Stomach (tissue), 4 donors: ENCODE measurements around the gene EFCC1.

Source experiments
- EP300 ChIP-seq: sonication (generic); formaldehyde crosslinking; IDR thresholded peaks from one replicate; pipeline ENCODE4 v1.6.1; 2017; ENCODE audit warnings: antibody characterized with exemption
- POLR2A ChIP-seq, 4 donors: fragments of 450-650 bp; IDR thresholded peaks; one replicate each; pipeline ENCODE4 v1.6.1; 2016; ENCODE audit warnings: antibody characterized with exemption in 4 of 4, control low read depth in 2 of 4, mild to moderate bottlenecking in 1 of 4, moderate library complexity in 1 of 4
- TF ChIP-seq, protein P1 (sequence below), 7 experiments: fragments of 450-650 bp in 4 of 7; fragments of 200-600 bp in 3 of 7; sonication (generic) in 3 of 7; IDR thresholded peaks; one replicate each; pipeline ENCODE4 v1.5.1; 2016 to 2019; ENCODE audit warnings: antibody characterized with exemption in 7 of 7, control low read depth in 2 of 7, mild to moderate bottlenecking in 1 of 7

DNA sequence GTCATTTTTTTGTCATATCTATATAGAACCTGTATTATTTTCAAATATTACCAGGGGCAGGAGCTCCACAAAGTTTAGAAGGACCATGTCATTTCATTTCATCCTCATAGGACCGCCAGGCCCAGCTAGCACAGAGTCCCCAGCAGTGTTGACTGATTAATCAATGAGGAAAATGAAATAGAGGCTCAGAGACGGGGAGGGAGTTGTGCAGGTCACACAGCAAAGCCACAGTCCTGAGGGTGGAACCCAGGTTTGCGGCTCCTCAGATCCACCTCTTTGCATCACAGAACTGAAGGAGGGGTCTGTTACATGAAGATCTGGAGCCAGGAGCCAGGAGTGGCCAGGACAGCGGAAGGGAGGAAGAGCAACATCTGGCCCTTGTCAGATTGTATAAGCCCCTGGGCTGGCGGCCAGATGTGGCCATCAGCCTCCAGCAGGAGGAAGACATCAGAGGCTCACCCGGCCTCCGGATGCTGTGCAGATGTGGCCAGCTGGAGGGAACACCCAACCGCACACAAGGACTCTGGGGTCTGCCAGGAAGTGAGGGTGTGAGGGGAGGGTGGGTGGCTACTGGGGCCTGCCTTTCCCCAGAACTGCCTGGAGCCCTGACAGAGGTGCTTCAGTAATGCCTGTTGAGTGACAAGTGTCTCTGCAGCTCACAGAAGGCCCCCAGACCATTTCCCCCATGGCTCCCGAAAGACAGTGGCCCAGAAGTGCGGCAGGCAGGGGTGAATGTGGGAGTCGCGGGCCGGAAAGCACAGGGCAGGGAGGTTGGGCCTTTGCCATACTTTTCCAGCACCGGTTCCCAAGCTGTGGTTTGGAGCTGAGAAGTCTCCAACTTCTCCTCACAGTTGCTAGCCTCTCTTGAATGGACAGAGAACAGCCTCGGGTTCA, 21.3 kb downstream of the EFCC1 start:
- TF ChIP-seq, protein P1, sequence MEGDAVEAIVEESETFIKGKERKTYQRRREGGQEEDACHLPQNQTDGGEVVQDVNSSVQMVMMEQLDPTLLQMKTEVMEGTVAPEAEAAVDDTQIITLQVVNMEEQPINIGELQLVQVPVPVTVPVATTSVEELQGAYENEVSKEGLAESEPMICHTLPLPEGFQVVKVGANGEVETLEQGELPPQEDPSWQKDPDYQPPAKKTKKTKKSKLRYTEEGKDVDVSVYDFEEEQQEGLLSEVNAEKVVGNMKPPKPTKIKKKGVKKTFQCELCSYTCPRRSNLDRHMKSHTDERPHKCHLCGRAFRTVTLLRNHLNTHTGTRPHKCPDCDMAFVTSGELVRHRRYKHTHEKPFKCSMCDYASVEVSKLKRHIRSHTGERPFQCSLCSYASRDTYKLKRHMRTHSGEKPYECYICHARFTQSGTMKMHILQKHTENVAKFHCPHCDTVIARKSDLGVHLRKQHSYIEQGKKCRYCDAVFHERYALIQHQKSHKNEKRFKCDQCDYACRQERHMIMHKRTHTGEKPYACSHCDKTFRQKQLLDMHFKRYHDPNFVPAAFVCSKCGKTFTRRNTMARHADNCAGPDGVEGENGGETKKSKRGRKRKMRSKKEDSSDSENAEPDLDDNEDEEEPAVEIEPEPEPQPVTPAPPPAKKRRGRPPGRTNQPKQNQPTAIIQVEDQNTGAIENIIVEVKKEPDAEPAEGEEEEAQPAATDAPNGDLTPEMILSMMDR (IDR thresholded peaks at IDR 0.05), result no peak
- no peak for TF ChIP-seq POLR2A (IDR thresholded peaks at IDR 0.05)
- no peak for TF ChIP-seq EP300
